ENCODE measurements around the gene CUEDC1.

The CUEDC1 gene

GRCh38 chr17:57919918-57920317 lies 35.3 kb downstream of the CUEDC1 start:
- in situ Hi-C loops (cut with MboI; ENCODE audit: low sequenced_read_pairs) = no loop called here

GRCh38 chr17:57918017-57918895 lies 37.0 kb downstream of the CUEDC1 start:
- in situ Hi-C loops (cut with MboI; ENCODE audit: low sequenced_read_pairs) = no loop called here

GRCh38 chr17:57916925-57917858 lies 38.0 kb downstream of the CUEDC1 start:
- in situ Hi-C loops (cut with MboI; ENCODE audit: low sequenced_read_pairs) = no loop called here

- in situ Hi-C loops (cut with MboI; ENCODE audit: low sequenced_read_pairs) = no loop called here
These were observed 39.0 kb downstream of the CUEDC1 start for GRCh38 chr17:57915985-57916757.

DNA sequence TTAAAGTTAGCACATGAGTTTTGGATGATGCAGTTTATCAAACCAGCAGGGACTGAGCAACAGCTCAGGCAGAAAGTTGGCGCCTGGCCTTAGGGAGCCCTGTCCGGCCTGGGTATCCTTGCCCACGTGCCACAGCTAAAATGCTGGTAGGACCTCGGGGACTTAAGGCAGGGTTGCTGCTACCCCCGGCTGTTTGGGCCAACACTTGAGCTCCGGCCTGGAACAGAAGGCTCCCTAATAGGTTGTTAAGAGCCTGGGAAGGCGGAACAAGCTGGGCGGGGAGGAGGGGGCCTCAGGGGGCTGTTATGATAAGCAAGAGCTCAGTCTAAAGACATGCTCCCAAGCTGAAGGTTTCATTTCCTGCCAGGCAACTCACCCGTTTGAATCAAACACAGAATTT lies 39.7 kb downstream of the CUEDC1 start:
- in situ Hi-C loops (cut with MboI; ENCODE audit: low sequenced_read_pairs) = no loop called here

DNA sequence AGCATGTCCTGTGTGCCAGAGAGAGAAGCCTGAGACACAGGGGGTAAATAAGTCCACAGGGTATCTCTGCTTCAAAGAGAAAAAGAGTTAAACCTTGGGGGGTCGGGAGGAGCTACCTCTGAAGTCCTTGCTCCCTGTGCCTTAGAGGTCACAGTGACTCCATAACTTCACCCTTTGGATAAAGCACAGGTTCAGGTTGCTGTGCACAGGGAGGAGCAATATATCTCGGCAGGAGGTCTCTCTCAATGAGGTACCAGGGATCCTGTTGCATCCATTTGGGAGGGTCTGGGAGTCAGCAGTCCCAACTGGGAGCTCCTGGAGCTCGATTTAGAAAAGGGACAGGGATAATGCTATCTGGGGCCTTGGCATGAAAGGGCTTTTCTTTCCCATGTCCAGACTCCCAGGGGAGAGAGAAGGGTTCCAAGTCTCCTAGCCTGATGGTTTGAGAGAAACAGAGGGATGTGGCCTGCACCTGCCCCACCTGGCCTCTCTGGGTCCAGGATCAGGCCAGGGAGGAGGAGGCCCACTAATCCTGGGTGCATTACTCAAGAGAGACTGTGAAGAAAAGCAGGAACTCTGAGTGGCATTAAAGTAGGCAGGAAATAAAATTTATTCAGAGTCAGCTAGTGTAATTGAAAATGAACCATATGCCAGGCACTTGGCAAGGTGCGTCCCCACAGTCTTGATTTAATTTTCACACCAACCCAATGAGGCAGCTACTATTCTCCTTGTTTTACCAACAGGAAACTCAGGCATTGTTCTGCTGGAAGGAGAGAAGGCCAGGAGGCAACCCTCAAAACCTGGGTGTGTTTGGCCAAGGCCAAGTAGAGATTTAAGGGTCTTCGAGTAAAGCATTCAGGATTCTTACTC lies 40.7 kb downstream of the CUEDC1 start:
- in situ Hi-C loops (cut with MboI; ENCODE audit: low sequenced_read_pairs) = no loop called here

DNA sequence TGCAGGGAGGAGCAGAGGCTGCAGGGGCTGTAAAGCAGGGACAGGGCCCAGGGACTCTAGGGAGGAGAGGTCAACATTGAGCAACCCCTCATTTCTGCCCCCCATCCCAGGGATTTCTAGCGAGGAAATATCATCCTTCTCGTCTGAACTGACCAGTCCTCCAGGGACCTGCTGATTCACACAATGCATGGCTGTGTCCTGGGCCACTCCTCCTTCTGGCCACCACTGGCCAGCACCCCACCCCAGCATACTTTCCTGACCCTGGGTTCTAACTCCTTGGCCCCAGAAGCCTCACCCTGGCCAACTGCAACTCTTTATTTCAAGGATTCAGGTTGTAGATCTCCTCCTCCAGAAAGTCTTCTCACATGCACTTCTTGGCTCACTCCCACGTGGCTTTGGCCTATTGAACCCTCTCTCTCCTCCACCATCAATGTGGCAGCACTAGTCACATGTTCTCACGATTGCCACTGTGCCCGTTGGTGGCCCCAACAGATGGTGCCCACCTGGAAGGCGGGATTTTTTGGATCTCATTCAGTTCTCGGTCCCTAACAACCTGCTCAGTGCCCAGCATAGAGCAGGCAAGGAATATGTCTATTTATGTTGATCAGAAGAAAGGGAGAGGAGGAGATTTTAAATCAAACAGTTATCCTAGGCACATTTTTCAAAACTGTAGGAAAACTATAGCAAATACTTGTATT lies 41.5 kb downstream of the CUEDC1 start:
- in situ Hi-C loops (cut with MboI; ENCODE audit: low sequenced_read_pairs) = no loop called here

DNA sequence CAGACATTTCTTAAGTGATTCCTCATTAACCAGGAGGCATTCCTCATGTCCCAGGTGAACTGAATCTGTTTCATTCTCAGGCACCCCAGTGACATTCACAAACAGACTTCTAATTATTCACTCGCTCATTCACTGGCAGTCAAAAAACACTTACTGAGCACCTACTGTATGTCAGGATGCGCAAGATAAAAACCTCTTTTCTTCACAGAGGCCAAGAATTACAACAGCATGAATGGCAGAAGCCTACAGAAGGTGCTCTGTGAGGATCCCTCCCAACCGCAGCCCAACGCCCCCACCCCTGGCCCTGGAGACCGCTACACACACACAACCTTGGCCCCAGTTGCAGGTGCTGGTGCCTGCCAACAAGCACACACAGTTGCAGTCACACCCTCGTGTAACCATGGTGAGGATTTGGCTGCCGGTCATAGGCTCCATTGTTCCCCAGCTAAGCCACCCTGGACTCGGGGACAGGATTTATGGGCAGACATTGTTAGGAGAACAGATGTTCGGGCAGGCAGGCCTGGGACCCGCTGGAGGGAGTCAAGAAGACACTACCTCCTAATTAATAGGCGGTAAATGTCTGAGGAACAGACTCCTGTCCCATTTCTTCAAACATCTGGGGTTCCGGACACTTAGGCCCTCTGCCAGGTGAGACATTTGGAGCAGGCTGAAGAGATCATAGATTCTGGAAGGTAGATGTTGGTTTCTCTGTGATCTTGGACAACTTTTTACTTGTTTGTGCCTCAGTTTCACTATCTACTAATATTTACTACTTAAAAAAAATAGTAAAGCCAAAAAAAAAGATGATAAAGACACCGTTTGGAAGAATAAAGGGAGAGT lies 43.2 kb downstream of the CUEDC1 start:
- in situ Hi-C loops (cut with MboI; ENCODE audit: low sequenced_read_pairs) = no loop called here

GRCh38 chr17:57910462-57911420 lies 44.5 kb downstream of the CUEDC1 start:
- in situ Hi-C loops (cut with MboI; ENCODE audit: low sequenced_read_pairs) = no loop called here

GRCh38 chr17:57909551-57909950 lies 45.7 kb downstream of the CUEDC1 start:
- in situ Hi-C loops (cut with MboI; ENCODE audit: low sequenced_read_pairs) = no loop called here

- in situ Hi-C loops (cut with MboI; ENCODE audit: low sequenced_read_pairs) = no loop called here
These were observed 46.9 kb downstream of the CUEDC1 start for GRCh38 chr17:57908278-57908677.

- in situ Hi-C loops (cut with MboI; ENCODE audit: low sequenced_read_pairs) = no loop called here
These were observed 48.3 kb downstream of the CUEDC1 start for GRCh38 chr17:57906910-57907309.

DNA sequence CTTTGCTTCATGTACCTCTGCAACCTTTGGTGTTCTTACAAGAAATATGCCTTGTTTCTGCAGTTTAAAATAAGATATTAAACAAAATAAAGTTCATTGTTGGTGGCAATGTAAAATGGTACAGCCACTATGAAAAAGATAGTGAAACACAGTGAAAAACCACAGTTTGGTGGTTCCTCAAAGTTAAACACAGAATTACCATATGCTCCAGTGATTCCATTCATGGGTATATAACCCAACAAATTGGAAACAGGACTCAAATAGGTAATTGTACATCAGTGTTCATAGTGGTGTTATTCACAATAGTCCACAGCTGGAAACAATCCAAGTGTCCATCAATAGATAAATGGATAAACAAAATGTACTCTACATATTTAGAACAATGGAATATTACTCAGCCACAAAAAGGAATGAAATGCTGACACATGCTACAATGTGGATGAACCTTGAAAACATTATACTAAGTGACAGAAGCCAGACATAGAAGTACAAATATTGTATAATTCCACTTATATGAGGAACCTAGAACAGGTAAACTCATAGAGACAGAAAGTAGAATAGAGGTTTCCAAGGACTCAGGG lies 49.2 kb downstream of the CUEDC1 start:
- in situ Hi-C loops (cut with MboI; ENCODE audit: low sequenced_read_pairs) = no loop called here

DNA sequence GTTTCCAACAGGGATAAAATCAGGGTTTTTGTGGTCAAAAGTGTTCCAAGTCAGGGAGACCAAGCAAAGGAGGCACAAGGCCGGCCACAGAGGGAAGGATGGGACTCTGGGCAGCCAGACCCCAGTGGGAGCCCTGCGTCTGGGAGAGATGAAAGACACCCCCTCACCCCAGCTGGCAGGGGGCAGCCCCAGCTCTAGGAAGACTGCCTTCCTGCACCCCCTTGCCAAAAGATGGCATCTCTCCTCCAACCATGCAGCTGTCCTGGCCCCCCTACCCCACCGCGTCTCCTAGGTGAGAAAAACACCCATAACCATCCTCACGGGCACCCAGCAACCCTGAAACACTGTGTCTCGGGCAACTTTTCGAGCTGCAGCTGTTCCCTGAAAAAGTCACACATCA lies 51.3 kb downstream of the CUEDC1 start:
- in situ Hi-C loops (cut with MboI; ENCODE audit: low sequenced_read_pairs) = no loop called here

- in situ Hi-C loops (cut with MboI; ENCODE audit: low sequenced_read_pairs) = no loop called here
These were observed 52.1 kb downstream of the CUEDC1 start for GRCh38 chr17:57902800-57903759.

Measured in hTERT RPE-1 (cell line).